Heart left ventricle (tissue), 13 donors: ENCODE data around the gene C1QTNF12.

Experiments used
- POLR2A ChIP-seq, 2 donors: fragments of 450-650 bp; IDR thresholded peaks; one replicate each; pipeline ENCODE4 v1.6.1; 2017; ENCODE audit warnings: antibody characterized with exemption in 2 of 2, mild to moderate bottlenecking in 2 of 2, moderate library complexity in 2 of 2
- TF ChIP-seq, protein P1 (sequence below), 12 donors: fragments of 200-600 bp; sonication (generic) in 4 of 12; IDR thresholded peaks; one replicate each; pipeline versions ENCODE4 v1.5.0 to v1.8.0; 2018 to 2022; ENCODE audit warnings: antibody characterized with exemption in 12 of 12, mild to moderate bottlenecking in 5 of 12
- donor health status: ischemic (EF 13 %, LVEDD 7.1; RV severe dilation, severe dysfunction).
- donor health status: DM: no; HTN: yes; CAD: no.
- donor health status: DM: no; HTN: no; CAD: no.
- donor health status: ischemic (EF 25% LVEDD 6.9; RV normal size, moderate dysfunction).
- donor health status: ischemic (EF 25% LVEDD 5.7; RV mildly dilated, moderate dysfunction).
- donor health status: ischemic (EF 35%, LVEDD 5.7; RV mildly dilated, moderate dysfunction).
- donor health status: nonischemic (EF 11% LVEDD 7.7; RV severe dilation, severe dysfunction).
- donor health status: DM: yes; HTN: yes; CAD: no.
- donor health status: PGD.
- donor health status: ischemic (EF 29% LVEDD 5.4; RV normal size, mild dysfunction).
- donor health status: nonischemic (EF 23%, LVEDD 6.1; RV moderate dilation, normal function).

DNA sequence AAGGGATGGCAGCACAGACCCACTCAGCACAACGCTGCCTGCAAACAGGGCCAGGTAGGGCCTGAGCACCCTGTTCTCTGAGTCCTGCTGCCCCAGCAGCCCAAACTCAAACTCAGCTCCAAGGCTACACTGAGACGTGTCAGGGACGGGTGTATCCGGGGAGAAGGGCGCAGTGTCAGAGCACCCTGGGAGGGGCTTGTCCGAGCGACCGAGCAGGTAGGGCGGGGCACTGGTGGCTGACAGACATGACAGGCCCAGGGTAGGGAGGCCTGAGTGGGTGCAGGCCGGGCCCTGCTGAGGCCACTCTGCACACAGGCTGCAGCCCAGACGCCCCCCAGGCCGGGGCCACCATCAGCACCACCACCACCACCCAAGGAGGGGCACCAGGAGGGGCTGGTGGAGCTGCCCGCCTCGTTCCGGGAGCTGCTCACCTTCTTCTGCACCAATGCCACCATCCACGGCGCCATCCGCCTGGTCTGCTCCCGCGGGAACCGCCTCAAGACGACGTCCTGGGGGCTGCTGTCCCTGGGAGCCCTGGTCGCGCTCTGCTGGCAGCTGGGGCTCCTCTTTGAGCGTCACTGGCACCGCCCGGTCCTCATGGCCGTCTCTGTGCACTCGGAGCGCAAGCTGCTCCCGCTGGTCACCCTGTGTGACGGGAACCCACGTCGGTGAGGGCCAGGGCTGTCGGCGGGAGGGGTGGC, 39.2 kb upstream of the C1QTNF12 start:
- TF ChIP-seq, protein P1, sequence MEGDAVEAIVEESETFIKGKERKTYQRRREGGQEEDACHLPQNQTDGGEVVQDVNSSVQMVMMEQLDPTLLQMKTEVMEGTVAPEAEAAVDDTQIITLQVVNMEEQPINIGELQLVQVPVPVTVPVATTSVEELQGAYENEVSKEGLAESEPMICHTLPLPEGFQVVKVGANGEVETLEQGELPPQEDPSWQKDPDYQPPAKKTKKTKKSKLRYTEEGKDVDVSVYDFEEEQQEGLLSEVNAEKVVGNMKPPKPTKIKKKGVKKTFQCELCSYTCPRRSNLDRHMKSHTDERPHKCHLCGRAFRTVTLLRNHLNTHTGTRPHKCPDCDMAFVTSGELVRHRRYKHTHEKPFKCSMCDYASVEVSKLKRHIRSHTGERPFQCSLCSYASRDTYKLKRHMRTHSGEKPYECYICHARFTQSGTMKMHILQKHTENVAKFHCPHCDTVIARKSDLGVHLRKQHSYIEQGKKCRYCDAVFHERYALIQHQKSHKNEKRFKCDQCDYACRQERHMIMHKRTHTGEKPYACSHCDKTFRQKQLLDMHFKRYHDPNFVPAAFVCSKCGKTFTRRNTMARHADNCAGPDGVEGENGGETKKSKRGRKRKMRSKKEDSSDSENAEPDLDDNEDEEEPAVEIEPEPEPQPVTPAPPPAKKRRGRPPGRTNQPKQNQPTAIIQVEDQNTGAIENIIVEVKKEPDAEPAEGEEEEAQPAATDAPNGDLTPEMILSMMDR (IDR thresholded peaks at IDR 0.05), result no peak
- TF ChIP-seq POLR2A (IDR thresholded peaks at IDR 0.05), result no peak
